Neural cell (in vitro differentiated cells): ENCODE results near the gene NECTIN1. TPM values are rescaled to one million over a fixed set of nuclear protein-coding genes. Genes with fewer than 3 reads are reported as not detected.

Experiments
- H2AFZ ChIP-seq: fragments of 200-600, 300-800 bp; sonication (generic), shearing (Covaris generic); 2 replicates; pipeline ENCODE4 v1.6.0; 2014; ENCODE audit warnings: low read depth, mild to moderate bottlenecking, antibody characterized with exemption, low read length, moderate library complexity
- H3F3A ChIP-seq: fragments of 200-600 bp; shearing (Covaris generic); 2 replicates; pipeline ENCODE4 v1.6.1; 2016; ENCODE audit warnings: mild to moderate bottlenecking, moderate library complexity, mixed read lengths, antibody characterized with exemption, low read length; ENCODE audit not compliant: insufficient read depth, poor library complexity, severe bottlenecking
- H3K27ac ChIP-seq: fragments of 200-600, 300-800 bp; sonication (generic), shearing (Covaris generic); 2 replicates; pipeline ENCODE4 v1.5.1; 2014; ENCODE audit warnings: mild to moderate bottlenecking, low read length, moderate library complexity
- H3K27me3 ChIP-seq: fragments of 300-800, 200-600 bp; sonication (generic), shearing (Covaris generic); 2 replicates; pipeline ENCODE4 v1.6.0; 2014; ENCODE audit warnings: mild to moderate bottlenecking, low read depth, low read length, moderate library complexity; ENCODE audit not compliant: insufficient read depth
- H3K36me3 ChIP-seq: fragments of 300-800, 200-600 bp; sonication (generic), shearing (Covaris generic); 2 replicates; pipeline ENCODE4 v1.5.1; 2014; ENCODE audit warnings: mild to moderate bottlenecking, antibody characterized with exemption, low read length, moderate library complexity; ENCODE audit not compliant: insufficient read depth
- H3K4me2 ChIP-seq: fragments of 300-800, 200-600 bp; sonication (generic), shearing (Covaris generic); 2 replicates; pipeline ENCODE4 v1.6.0; 2014; ENCODE audit warnings: mild to moderate bottlenecking, low read length
- H3K4me3 ChIP-seq: fragments of 300-800, 200-600 bp; sonication (generic), shearing (Covaris generic); 2 replicates; pipeline ENCODE4 v1.5.1; 2014; ENCODE audit warnings: mild to moderate bottlenecking, low read length, moderate library complexity
- H3K79me2 ChIP-seq: fragments of 200-600 bp; shearing (Covaris generic); replicated peaks from 2 replicates; pipeline ENCODE4 v1.6.0; 2014; ENCODE audit warnings: mild to moderate bottlenecking, low read length, moderate library complexity; ENCODE audit not compliant: insufficient read depth
- H3K9ac ChIP-seq: fragments of 300-800, 200-600 bp; sonication (generic), shearing (Covaris generic); 2 replicates; pipeline ENCODE4 v1.6.1; 2016; ENCODE audit warnings: mild to moderate bottlenecking, low read length, mixed read lengths
- H3K9me2 ChIP-seq: fragments of 200-600 bp; shearing (Covaris generic); 2 replicates; pipeline ENCODE4 v1.6.1; 2016; ENCODE audit warnings: mild to moderate bottlenecking, low read length, mixed read lengths; ENCODE audit not compliant: insufficient read depth
- H3K9me3 ChIP-seq: fragments of 200-600, 300-800 bp; sonication (generic), shearing (Covaris generic); 2 replicates; pipeline ENCODE4 v1.6.1; 2016; ENCODE audit warnings: mild to moderate bottlenecking, mixed run types, low read length, moderate library complexity, mixed read lengths
- H4K20me1 ChIP-seq: fragments of 200-600 bp; shearing (Covaris generic); 2 replicates; pipeline ENCODE4 v1.6.1; 2016; ENCODE audit warnings: mild to moderate bottlenecking, mixed run types; ENCODE audit not compliant: insufficient read depth
- EP300 ChIP-seq: fragments of 450-650 bp; conservative IDR thresholded peaks from 2 replicates; pipeline ENCODE4 v1.6.1; 2014; ENCODE audit warnings: antibody characterized with exemption, mild to moderate bottlenecking, moderate library complexity; ENCODE audit not compliant: poor library complexity, severe bottlenecking
- EZH2 ChIP-seq: fragments of 200-600, 300-800 bp; shearing (Covaris generic), sonication (generic); IDR thresholded peaks from 2 replicates; pipeline ENCODE4 v1.6.1; 2014; ENCODE audit warnings: antibody characterized with exemption, low read length, borderline replicate concordance, mild to moderate bottlenecking; ENCODE audit not compliant: insufficient read depth, poor library complexity, severe bottlenecking
- MXI1 ChIP-seq: fragments of 450-650 bp; conservative IDR thresholded peaks from 2 replicates; pipeline ENCODE4 v1.6.1; 2014; ENCODE audit warnings: antibody characterized with exemption, mild to moderate bottlenecking; ENCODE audit not compliant: poor library complexity, severe bottlenecking
- POLR2AphosphoS5 ChIP-seq: IDR thresholded peaks from 2 replicates; pipeline ENCODE4 v1.6.1; 2012
- RAD21 ChIP-seq: fragments of 450-650 bp; conservative IDR thresholded peaks from 2 replicates; pipeline ENCODE4 v1.6.1; 2014; ENCODE audit warnings: antibody characterized with exemption, mild to moderate bottlenecking, moderate library complexity
- REST ChIP-seq: IDR thresholded peaks from 2 replicates; pipeline ENCODE4 v1.6.1; 2012; ENCODE audit warnings: borderline replicate concordance
- SMC3 ChIP-seq: fragments of 450-650 bp; conservative IDR thresholded peaks from 2 replicates; pipeline ENCODE4 v1.6.1; 2014; ENCODE audit warnings: antibody characterized with exemption, mild to moderate bottlenecking, moderate library complexity; ENCODE audit not compliant: poor library complexity
- TAF1 ChIP-seq: IDR thresholded peaks from 2 replicates; pipeline ENCODE4 v1.6.1; 2012; ENCODE audit warnings: low read depth
- polyA plus RNA-seq: library from polyadenylated mRNA; depleted of rRNA; stranded (reverse); fragments of >200 nt; gene quantifications from 2 replicates; pipeline ENCODE4 v1.2.3, GENCODE V29; 2014
- TF ChIP-seq, protein P1 (sequence below): fragments of 450-650 bp; IDR thresholded peaks from 2 replicates; pipeline ENCODE4 v1.5.1; 2014; ENCODE audit warnings: antibody characterized with exemption, mild to moderate bottlenecking, moderate library complexity; ENCODE audit not compliant: poor library complexity, severe bottlenecking

NECTIN1 gene
- polyA plus RNA-seq, 1 donor from 2014 or later, result 5.6 TPM

- Histone ChIP-seq H3K9me2 (no peaks in the 10 kb centered on the region), H2AFZ (no peak overlapping the region), H3K9ac (no peak overlapping the region), H3K27ac (no peak overlapping the region), H3K79me2 (no peaks in the 10 kb centered on the region), H4K20me1 (no peaks in the 10 kb centered on the region), H3K4me2 (no peak overlapping the region), H3F3A (no peaks in the 10 kb centered on the region), H3K9me3 (no peaks in the 10 kb centered on the region), H3K27me3 (no peaks in the 10 kb centered on the region), H3K36me3 (no peaks in the 10 kb centered on the region), H3K4me3 (no peak overlapping the region)
- TF ChIP-seq MXI1 (no peak), EZH2 (no peak), POLR2AphosphoS5 (no peak), REST (no peak), EP300 (no peak), SMC3 (no peak), RAD21 (no peak), TAF1 (no peak)
- TF ChIP-seq, protein P1, sequence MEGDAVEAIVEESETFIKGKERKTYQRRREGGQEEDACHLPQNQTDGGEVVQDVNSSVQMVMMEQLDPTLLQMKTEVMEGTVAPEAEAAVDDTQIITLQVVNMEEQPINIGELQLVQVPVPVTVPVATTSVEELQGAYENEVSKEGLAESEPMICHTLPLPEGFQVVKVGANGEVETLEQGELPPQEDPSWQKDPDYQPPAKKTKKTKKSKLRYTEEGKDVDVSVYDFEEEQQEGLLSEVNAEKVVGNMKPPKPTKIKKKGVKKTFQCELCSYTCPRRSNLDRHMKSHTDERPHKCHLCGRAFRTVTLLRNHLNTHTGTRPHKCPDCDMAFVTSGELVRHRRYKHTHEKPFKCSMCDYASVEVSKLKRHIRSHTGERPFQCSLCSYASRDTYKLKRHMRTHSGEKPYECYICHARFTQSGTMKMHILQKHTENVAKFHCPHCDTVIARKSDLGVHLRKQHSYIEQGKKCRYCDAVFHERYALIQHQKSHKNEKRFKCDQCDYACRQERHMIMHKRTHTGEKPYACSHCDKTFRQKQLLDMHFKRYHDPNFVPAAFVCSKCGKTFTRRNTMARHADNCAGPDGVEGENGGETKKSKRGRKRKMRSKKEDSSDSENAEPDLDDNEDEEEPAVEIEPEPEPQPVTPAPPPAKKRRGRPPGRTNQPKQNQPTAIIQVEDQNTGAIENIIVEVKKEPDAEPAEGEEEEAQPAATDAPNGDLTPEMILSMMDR, result no peak
Observed at GRCh38 chr11:119745112-119745511, 16.1 kb upstream of the NECTIN1 start.

DNA sequence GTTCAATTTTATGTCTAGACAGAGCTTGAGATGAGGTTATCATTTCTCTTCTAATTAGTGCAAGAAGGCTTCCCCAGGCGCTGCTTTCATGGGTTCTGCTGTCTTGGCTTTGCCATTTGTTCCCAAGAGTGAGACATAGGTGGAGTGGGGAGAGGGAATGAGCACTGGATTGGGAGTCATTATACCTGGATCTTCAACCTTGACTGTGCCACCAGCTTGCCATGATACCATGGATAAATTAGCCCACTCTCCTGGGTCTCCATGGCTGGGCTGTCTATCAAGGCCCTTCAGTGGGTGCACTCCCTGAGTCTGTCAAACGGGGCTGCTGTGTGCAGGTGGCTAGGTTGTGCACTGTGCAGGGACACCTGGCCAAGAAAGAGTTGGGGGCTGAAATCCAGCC lies 15.6 kb upstream of the NECTIN1 start:
- Histone ChIP-seq H3K36me3 (no peaks in the 10 kb centered on the region), H3K27me3 (no peaks in the 10 kb centered on the region), H3K9me3 (no peaks in the 10 kb centered on the region), H3K9ac (no peak overlapping the region), H2AFZ (no peak overlapping the region), H3K4me3 (no peak overlapping the region), H3F3A (no peaks in the 10 kb centered on the region), H3K4me2 (no peak overlapping the region), H3K79me2 (no peaks in the 10 kb centered on the region), H3K27ac (no peak overlapping the region), H4K20me1 (no peaks in the 10 kb centered on the region), H3K9me2 (no peaks in the 10 kb centered on the region)
- TF ChIP-seq POLR2AphosphoS5 (no peak), SMC3 (no peak), EZH2 (no peak), REST (no peak), EP300 (no peak), TAF1 (no peak), MXI1 (no peak), RAD21 (no peak)
- TF ChIP-seq, protein P1, result no peak
